HK-2 (cell line): ENCODE data around the gene ZBTB48.
A peak's percentile ranks its signal among the peaks of the same experiment; 100 is the strongest.

Experiments
- DNase-seq: peaks from one replicate; pipeline ENCODE4 v3.0.0-alpha.2; 2018; ENCODE audit not compliant: unreplicated experiment

The ZBTB48 gene

GRCh38 chr1:6572653-6573383 is 7.0 kb upstream of the ZBTB48 start:
- no peak for DNase-seq

- DNase-seq, result no peak
Observed at GRCh38 chr1:6574025-6574620, 5.7 kb upstream of the ZBTB48 start.

DNA sequence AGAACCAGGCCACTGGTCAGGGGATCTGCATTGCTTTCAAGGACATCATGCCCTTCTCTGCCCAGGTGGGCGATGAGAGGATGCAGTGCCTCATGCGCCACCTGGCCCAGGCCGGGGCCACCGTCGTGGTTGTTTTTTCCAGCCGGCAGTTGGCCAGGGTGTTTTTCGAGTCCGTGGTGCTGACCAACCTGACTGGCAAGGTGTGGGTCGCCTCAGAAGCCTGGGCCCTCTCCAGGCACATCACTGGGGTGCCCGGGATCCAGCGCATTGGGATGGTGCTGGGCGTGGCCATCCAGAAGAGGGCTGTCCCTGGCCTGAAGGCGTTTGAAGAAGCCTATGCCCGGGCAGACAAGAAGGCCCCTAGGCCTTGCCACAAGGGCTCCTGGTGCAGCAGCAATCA is 5.0 kb upstream of the ZBTB48 start:
- no peak for DNase-seq

GRCh38 chr1:6577831-6578525 is 1.8 kb upstream of the ZBTB48 start:
- no peak for DNase-seq

DNA sequence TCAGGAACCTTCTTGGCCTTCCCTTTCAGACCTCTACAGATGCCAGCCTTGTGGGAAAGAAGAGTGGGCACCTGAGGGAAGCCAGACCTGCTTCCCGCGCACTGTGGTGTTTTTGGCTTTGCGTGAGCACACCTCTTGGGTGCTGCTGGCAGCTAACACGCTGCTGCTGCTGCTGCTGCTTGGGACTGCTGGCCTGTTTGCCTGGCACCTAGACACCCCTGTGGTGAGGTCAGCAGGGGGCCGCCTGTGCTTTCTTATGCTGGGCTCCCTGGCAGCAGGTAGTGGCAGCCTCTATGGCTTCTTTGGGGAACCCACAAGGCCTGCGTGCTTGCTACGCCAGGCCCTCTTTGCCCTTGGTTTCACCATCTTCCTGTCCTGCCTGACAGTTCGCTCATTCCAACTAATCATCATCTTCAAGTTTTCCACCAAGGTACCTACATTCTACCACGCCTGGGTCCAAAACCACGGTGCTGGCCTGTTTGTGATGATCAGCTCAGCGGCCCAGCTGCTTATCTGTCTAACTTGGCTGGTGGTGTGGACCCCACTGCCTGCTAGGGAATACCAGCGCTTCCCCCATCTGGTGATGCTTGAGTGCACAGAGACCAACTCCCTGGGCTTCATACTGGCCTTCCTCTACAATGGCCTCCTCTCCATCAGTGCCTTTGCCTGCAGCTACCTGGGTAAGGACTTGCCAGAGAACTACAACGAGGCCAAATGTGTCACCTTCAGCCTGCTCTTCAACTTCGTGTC is 995 bp upstream of the ZBTB48 start:
- no peak for DNase-seq

DNA sequence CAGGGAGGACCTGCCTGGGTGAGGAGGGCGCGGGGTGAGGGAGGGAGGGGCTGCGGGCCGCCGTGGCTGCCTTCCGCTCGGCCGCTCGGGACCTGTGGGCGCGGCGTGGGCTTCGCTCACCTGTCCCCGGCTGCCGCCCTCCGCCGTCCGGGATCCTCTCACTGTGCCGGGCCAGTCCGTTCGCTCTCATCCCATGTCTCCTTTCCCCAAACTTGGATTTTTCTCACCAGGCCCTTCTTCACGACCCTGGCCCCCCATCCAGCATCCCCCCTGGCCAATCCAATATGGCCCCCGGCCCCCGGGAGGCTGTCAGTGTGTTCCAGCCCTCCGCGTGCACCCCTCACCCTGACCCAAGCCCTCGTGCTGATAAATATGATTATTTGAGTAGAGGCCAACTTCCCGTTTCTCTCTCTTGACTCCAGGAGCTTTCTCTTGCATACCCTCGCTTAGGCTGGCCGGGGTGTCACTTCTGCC is 362 bp downstream of the ZBTB48 start:
- no peak for DNase-seq

DNA sequence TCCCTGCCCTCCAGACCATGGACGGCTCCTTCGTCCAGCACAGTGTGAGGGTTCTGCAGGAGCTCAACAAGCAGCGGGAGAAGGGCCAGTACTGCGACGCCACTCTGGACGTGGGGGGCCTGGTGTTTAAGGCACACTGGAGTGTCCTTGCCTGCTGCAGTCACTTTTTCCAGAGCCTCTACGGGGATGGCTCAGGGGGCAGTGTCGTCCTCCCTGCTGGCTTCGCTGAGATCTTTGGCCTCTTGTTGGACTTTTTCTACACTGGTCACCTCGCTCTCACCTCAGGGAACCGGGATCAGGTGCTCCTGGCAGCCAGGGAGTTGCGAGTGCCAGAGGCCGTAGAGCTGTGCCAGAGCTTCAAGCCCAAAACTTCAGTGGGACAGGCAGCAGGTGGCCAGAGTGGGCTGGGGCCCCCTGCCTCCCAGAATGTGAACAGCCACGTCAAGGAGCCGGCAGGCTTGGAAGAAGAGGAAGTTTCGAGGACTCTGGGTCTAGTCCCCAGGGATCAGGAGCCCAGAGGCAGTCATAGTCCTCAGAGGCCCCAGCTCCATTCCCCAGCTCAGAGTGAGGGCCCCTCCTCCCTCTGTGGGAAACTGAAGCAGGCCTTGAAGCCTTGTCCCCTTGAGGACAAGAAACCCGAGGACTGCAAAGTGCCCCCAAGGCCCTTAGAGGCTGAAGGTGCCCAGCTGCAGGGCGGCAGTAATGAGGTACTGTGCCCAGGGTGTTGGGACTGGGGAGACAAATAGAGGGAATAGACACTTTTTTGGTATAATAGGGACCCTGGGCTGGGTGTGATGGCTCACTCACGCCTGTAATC is 1.0 kb downstream of the ZBTB48 start:
- peak; percentile 18 for DNase-seq

- DNase-seq, result no peak
Observed at GRCh38 chr1:6581561-6582305, 1.9 kb downstream of the ZBTB48 start.

- DNase-seq, result no peak
Observed at GRCh38 chr1:6582370-6582769, 2.6 kb downstream of the ZBTB48 start.

DNA sequence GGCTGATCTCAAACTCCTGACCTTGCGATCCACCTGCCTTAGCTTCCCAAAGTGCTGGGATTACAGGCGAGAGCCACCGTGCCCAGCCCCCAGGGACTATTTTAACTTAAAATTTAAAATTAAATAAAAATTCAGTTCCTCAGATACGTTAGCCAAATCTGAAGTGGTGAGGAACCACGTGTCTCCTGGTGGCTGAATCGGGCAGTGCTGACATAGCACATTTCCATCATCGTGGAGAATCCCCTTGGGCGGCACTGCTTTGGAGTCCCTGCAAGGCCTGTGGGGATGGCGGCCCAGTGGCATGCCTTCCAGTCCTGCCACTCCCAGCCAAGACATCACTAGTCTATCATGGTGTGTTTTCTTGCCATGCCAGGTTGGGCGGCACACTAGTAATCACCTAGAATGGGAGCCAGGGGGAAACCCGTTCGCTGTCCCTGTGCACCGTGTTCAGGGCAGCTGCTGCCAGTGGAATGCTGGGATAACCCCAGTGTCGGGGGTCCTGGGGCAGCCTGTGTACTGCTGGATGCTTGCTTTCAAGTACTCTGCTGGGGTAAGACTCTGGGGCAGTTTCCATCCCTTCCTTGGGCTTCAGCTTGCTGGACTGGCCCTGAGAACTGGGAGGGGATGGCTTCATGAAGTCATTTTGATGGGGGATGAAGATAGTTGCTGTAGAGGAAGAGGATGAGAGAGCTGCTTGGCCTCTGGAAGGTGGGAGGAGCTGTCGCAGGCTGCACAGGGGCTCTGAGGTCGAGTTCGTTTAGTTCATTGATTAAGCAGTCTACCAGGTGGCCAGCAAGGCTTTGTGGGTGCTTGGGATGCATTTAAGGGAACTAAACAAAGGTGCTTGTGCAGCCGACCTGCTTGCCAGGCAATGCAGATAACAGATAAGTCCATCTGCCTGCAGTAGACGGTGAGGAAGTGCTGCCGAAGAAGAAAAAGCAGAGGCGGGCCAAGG is 4.6 kb downstream of the ZBTB48 start:
- no peak for DNase-seq

DNA sequence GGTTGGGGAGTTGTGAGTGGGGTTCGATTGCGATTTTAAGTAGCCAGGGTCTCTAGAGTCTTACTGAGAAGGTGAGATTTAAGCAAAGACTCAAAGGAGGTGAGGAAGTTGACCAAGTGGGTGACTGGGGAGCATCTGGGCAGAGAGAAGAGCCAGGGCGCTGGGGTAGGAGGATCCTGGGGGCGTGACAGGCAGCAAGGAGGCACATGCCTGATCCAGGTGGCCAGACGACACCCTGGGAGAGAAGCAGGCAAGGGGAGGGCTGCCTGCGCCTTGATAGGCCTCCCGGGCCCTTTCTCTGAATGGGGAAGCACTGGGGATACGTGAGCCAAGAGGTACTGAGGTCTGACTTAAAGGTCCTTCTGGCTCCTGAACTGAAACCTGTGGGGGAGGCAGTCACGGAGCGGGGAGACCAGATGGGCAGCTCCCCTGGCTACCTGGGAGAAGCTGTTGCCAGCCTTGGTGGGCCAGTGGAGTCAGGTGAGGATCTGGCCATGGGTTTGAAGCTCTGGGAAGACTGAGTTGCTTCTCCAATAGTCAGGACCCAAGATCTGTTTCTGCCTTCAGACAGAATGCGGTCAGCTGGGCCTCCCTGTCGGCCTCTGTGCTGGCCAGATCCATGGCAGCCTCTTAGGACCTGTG is 5.4 kb downstream of the ZBTB48 start:
- DNase-seq, result no peak

GRCh38 chr1:6585841-6586240 is 6.0 kb downstream of the ZBTB48 start:
- no peak for DNase-seq

DNA sequence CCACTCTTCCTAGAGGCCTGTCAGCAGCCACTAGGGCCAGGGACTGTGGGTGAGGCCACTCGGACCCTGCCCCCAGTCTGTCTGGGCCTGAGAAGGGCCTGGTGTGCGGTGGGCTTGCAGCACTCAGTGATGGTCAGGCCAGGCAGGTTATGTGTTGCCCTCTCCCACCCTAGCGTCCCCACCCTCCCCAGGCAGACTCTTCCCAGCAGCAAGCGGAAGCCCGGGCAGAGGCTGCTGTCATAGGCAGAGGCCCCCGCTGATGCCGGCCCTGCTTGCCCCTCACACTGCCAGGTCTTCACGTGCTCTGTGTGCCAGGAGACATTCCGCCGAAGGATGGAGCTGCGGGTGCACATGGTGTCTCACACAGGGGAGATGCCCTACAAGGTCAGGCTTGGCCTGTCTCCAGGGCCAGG is 6.6 kb downstream of the ZBTB48 start:
- DNase-seq, result no peak

- no peak for DNase-seq
Observed at GRCh38 chr1:6587261-6588005, 7.6 kb downstream of the ZBTB48 start.

- no peak for DNase-seq
Observed at GRCh38 chr1:6588128-6588892, 8.5 kb downstream of the ZBTB48 start.

- DNase-seq, result no peak
Observed at GRCh38 chr1:6588893-6589520, 9.2 kb downstream of the ZBTB48 start.

DNA sequence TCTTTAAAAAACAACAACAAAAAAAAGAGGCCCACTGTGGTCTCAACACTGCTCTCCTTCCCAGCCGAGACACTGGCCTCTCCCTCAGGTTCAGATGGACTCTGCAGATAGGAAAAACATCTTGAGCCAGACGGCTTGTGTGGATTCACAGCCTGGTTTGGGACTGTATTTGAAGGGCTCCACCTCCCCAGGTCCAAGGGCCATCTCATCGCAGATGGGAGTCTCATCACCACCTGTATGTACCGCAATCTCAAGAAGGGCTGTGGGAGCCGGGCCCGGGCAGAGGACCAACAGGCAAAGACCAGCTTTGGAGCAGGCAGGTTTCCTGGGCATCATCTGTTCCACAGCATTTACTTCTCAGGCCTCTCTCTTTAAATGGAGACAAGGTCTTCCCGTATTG is 10.3 kb downstream of the ZBTB48 start:
- DNase-seq, result no peak
